ENCODE data around the gene CNTNAP5. TPM values are rescaled to one million over a fixed set of nuclear protein-coding genes. Genes with fewer than 3 reads are reported as not detected.

Gene CNTNAP5
- polyA plus RNA-seq (2013, experiment 1 of 2; ENCODE audit: insufficient read length): not detected
- not detected for polyA plus RNA-seq (2013, experiment 2 of 2; ENCODE audit: insufficient read length)

GRCh38 chr2:124025171-124025580, at the start of gene CNTNAP5:
CNTNAP5 (plus strand) TSS chr2:124025287; CDS start chr2:124025651, 364 bp downstream.
- DNase-seq: peak; percentile 29

GRCh38 chr2:123976054-123976648, 48.9 kb upstream of the CNTNAP5 start:
- DNase-seq: no peak

- DNase-seq: peak; percentile 8
These were observed 31.3 kb upstream of the CNTNAP5 start for GRCh38 chr2:123993728-123994323.

DNA sequence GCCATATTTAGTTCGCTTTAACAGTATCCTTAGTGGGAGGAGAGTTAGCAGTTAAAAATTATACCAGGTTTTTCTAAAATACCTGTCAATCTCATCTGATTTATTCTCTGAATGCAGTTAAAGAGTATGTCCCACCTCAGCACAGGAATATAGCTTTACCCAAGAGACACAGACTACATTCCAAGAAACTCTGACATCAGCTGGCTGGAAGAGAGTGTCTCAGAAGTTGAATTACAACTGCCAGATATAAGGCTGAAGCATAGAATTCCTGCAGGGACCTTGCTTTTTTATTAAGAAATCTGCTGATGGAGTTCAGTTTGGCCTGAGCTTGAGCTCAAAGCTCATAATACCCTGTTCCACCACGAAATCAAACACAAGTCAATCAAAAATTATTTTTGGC, 25.4 kb upstream of the CNTNAP5 start:
- DNase-seq: no peak

GRCh38 chr2:124001696-124002430, 23.2 kb upstream of the CNTNAP5 start:
- DNase-seq: no peak

- no peak for DNase-seq
These were observed 6.2 kb upstream of the CNTNAP5 start for GRCh38 chr2:124018890-124019289.

DNA sequence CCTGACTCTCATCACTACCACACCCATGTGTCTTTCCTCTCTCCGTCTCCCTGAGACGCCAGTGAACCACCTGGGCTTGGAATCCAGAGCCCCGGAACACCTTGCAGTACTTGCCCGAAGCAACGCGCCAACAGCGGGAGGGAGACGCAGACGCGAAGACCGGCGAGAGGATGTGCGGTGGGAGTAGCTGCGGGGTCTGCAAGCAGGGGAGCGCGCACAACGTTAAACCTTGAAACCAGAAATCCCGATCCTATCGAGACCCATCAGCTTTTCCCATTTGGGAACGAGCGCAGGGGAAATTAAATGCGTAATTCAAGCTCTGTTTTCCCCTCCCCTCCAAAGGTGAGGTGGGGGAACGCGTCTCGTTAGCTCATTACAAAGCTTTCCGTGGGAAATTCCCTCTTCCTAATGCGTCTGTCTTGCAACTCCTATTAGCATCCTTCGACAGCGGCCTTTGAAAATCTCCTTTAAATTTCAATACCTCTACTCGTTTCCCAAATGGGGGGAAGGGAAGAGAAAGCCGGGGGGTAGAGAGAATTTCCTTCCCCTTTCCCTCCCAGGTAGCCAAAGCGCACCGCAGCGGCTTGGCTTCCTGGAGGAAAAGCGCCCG, 421 bp upstream of the CNTNAP5 start:
- DNase-seq: no peak

DNA sequence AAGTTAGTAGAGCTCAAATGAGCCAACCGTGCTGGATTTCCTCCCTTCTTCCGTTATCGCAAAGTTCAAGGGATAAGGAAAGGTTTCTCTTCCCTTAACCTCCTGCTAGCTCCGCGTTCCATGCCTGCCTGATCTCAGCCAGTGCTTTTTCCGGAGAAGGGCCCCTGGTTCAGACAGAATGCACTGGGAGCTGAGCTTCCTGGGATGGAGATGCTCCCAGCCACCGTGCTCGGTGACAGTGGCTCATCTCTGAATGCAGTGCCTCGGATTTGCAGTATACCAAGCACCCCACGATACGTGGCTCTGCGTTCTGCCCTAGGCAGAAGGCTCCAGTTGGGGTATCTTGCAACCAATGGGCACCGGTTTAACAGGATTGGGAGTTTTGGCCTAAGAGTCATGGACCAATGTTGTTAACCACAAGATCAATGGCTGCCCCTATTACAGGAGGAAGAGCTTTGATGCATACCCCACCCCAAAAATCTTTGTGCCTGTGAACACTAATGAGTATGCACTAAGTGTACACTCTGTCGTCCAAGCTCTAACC, 876 bp downstream of the CNTNAP5 start:
- DNase-seq: no peak

DNA sequence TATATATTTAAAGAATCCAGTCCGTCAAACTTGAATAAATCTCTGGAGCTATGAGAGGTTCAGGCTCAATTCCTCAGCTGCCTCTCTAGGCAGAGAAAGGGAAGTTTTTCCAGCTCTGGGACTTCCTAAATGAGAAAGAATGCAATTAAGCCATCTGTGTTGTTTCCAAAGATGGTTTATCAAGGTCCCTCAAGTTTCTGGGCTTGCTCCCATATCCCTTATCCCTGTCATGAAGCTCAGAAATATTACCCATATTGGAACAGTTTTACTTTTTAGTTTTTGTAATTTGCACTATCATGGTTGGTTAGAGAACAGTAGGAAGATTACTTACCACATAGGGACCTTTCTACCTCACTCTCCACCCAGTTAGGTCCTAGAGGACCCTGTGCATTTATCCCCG, 1.4 kb downstream of the CNTNAP5 start:
- DNase-seq: no peak

DNA sequence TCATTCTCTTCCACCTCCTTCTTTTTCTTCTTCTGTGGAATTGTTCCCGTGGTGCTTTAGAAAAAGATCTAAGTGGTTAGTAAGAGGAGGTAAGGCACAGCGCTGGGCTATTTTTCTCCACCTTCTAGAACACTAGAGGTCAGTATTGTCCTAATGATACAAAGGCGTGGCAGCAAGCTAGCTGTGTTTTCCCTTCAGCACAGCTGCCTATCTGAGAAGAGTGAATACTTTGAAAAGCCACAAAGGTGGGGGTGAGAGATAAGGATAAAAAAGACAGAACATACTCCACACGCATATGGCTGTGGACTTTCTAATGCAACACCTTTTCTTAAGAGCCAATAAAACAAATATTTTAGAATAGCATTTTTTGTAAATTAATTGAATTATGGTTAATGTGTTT, 2.1 kb downstream of the CNTNAP5 start:
- peak; percentile 30 for DNase-seq

DNA sequence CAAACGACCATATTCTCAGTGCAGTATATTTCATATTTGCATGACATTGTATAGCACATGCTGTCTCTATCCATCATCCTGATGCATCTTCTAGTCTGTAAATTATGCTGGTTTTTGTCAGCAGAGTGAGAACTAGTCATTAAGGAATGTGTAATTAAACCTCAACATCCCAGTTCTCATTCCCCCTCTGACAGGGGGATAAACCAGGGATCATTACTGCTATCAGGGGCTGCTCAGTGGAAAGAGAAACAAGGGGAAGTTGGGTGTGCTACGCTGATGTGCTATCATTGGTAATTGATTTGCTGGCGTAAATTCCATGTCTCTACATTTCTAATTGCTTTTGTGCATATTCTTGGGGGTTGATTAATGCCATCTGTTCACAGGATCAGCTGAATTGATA, 7.7 kb downstream of the CNTNAP5 start:
- no peak for DNase-seq

DNA sequence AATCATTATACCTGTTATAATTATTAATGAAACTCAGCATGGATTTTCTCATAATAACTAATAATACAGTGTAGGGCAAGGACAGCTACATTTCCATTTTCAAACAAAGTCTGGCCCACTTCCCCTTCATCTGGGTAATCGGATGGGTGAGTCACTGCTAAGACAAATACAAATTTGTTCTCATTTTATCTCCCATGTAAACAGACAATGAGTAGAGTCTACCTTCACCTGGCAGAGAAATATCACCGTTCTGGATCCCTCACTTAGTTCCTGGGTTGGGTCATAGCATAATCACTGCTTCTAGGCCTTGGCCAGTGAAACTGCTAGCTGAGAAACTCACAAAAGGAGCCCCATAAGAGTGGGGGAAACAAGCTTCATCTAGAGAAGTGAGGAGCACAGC, 9.2 kb downstream of the CNTNAP5 start:
- DNase-seq: no peak

- DNase-seq: no peak
These were observed 9.9 kb downstream of the CNTNAP5 start for GRCh38 chr2:124035001-124035400.

DNA sequence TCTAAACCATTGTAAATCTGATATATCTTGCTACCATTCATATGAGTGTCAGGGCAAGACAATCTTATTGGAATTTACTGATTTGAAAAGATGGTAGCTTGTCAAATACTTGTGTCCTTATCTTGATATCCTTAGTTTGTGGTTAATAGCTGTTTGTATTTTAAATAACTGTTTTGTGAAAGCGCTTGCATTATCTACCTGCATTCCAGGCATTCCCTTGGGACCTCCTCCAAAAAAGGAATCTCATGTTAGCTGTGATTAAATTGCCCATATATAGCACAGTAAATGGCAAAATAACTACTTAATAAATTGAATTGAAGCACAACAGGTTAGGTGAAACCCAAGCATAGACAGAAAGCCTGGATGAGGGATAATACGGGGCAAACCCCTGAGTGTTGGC, 13.9 kb downstream of the CNTNAP5 start:
- no peak for DNase-seq

GRCh38 chr2:124039762-124040291, 14.7 kb downstream of the CNTNAP5 start:
- no peak for DNase-seq

DNA sequence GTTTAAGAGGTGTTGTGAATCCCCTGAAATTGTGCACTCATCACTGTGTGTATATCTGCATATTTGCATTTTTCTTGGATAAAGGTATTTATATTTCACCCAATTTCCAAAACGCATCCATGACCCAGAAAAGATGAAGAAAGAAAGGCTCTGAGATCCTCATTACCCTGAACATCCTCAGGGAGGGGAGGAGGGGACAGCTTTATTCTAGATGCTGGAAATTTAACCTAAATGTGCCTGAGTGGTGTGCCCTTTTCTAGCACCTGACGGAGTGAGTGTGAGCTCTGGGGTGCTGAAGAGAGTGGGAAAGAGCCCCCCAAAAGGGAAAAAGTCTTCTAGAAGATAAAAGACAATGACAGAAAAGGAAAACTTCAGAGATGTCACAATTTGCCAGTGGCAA, 20.8 kb downstream of the CNTNAP5 start:
- no peak for DNase-seq

DNA sequence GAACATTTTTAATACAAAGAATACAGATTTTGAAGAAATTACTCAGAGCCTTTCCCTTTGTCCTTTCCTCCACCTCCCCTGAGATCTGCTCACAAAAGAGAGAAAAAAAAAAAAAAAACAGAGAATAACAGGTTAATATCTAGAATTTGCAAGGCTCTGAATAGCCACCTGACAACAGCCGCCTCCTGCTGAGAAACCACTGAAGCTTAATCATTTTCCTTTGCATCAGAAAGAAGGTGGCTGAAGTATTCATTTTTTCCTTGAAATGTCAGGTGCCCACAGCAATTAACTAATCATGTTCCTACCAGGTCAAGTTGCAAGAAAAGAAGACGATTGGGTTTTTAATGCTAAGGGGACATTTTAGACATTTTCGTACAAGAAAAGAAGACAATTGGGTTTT, 21.2 kb downstream of the CNTNAP5 start:
- no peak for DNase-seq

DNA sequence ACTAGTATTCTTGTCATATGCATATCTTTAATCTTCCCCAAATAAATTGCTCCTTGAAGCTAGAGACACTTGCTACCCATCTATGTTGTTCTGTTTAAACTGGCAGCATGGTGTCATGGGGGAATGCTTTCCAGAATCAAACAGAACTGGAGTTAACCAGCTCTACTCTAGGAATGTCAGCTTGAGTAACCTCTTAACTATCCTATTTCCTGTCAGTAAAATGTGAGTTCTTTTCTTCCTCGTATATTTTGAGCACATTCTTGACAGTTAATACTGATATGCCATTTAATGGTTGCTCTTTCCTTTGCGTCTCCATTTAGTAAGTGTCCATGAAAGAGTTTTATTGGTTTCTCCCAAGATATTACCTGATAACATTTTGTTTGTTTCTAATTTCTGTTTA, 23.0 kb downstream of the CNTNAP5 start:
- DNase-seq: no peak

- DNase-seq: no peak
These were observed 23.6 kb downstream of the CNTNAP5 start for GRCh38 chr2:124048664-124049063.

DNA sequence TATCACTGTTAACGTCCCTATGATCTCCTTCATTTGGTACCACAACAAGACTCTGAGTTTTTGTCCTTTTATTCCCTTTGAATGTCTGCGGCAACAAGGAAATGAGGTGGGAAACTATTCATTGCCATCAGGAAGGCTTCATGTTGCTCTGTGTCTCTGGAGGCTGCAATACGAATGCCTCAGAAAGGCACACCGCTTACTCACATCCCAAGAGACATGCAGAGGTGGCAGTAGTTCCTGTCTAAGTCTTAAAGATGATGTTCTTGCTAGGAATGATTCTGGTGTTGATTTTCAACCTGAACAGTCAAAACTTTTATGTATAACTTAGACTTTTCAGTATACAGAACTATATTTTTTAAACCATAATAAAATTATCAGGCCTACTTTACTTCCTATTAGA, 24.0 kb downstream of the CNTNAP5 start:
- no peak for DNase-seq

- DNase-seq: no peak
These were observed 25.9 kb downstream of the CNTNAP5 start for GRCh38 chr2:124050833-124051497.

DNA sequence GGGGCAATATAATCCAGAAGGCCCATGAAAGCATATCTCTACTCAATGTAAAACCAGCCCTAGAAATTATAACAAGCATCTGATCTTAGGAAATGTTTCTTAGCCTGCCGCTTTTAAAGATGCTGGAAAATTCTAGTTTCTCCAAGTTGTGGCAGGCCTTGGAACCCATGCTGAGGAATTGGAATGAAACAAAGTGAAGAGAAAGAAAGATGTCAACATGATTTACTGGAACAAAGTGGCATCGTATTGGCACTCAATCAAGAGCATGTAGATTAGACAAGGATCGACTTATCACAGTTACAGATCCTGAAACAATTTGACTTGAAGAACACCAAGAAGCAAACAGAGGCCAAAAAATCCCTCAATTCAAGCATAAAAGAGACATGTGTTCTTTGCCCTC, 28.7 kb downstream of the CNTNAP5 start:
- no peak for DNase-seq
